PC-3 (cell line): ENCODE measurements around the gene SAMD8.
"Not testable (repeated sequence)": the region's sequence is repeated elsewhere in the genome, so short reads cannot be mapped to it uniquely, and the experiment has no call there.

Experiments
- EZH2phosphoT487 ChIP-seq: fragments of 300-600 bp; sonication (generic); IDR thresholded peaks from 2 replicates; pipeline ENCODE4 v1.6.1; 2018; ENCODE audit warnings: mild to moderate bottlenecking, antibody characterized with exemption, low read length, borderline replicate concordance
- TF ChIP-seq, protein P1 (sequence below): fragments of 300-600 bp; sonication (generic); conservative IDR thresholded peaks from 2 replicates; pipeline ENCODE4 v1.5.1; 2017; ENCODE audit warnings: antibody characterized with exemption, low read depth, mild to moderate bottlenecking, low read length

DNA sequence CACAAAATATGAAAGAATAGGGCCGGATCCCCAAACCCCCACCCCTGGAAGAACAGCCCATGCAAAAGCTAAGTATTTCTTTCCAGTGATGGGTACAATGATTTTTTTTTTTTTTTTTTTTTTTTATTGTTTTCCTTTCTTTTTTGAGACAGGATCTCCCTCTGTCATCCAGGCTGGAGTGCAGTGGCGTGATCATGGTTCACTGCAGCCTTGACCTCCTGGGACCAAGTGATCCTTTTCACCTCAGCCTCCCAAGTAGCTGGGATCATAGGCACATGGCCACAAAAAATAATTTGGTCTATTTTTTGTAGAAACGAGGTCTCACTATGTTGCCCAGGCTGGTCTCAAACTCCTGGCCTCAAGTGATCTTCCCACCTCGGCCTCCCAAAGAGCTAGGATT, 83.2 kb downstream of the SAMD8 start:
- TF ChIP-seq, protein P1, sequence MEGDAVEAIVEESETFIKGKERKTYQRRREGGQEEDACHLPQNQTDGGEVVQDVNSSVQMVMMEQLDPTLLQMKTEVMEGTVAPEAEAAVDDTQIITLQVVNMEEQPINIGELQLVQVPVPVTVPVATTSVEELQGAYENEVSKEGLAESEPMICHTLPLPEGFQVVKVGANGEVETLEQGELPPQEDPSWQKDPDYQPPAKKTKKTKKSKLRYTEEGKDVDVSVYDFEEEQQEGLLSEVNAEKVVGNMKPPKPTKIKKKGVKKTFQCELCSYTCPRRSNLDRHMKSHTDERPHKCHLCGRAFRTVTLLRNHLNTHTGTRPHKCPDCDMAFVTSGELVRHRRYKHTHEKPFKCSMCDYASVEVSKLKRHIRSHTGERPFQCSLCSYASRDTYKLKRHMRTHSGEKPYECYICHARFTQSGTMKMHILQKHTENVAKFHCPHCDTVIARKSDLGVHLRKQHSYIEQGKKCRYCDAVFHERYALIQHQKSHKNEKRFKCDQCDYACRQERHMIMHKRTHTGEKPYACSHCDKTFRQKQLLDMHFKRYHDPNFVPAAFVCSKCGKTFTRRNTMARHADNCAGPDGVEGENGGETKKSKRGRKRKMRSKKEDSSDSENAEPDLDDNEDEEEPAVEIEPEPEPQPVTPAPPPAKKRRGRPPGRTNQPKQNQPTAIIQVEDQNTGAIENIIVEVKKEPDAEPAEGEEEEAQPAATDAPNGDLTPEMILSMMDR = not testable (repeated sequence)
- TF ChIP-seq EZH2phosphoT487 = not testable (repeated sequence)
